Liver (tissue), 9 donors: ENCODE measurements around the gene PLD4. TPM values are rescaled to one million over a fixed set of nuclear protein-coding genes. Genes with fewer than 3 reads are reported as not detected.

Experiments
- DNase-seq: peaks from one replicate; pipeline ENCODE4 v3.0.0-alpha.2; 2017; ENCODE audit warnings: low spot score
- H3K27ac ChIP-seq, 2 donors: one replicate each; pipeline ENCODE4 v1.7.0; 2013; ENCODE audit warnings: inconsistent platforms in 2 of 2, low read length in 2 of 2, control low read depth in 1 of 2, low read depth in 1 of 2, mild to moderate bottlenecking in 1 of 2
- H3K27me3 ChIP-seq, 4 donors: one replicate each; pipeline versions ENCODE4 v1.6.1 to v1.7.0; 2013; ENCODE audit warnings: low read length in 3 of 4, inconsistent platforms in 1 of 4, mild to moderate bottlenecking in 1 of 4, moderate library complexity in 1 of 4; ENCODE audit not compliant: control insufficient read depth in 4 of 4, insufficient read depth in 4 of 4
- H3K36me3 ChIP-seq, 4 donors: one replicate each; pipeline versions ENCODE4 v1.6.1 to v1.7.0; 2013; ENCODE audit warnings: low read length in 3 of 4, mild to moderate bottlenecking in 3 of 4, low read depth in 1 of 4, moderate library complexity in 1 of 4; ENCODE audit not compliant: control insufficient read depth in 4 of 4, insufficient read depth in 3 of 4
- H3K4me1 ChIP-seq, 4 donors: one replicate each; pipeline versions ENCODE4 v1.6.1 to v1.7.0; 2013; ENCODE audit warnings: low read length in 3 of 4, mild to moderate bottlenecking in 3 of 4, moderate library complexity in 1 of 4; ENCODE audit not compliant: control insufficient read depth in 4 of 4, insufficient read depth in 4 of 4
- H3K4me3 ChIP-seq, 3 donors: one replicate each; pipeline versions ENCODE4 v1.6.1 to v1.7.0; 2013; ENCODE audit warnings: low read length in 3 of 3, control low read depth in 1 of 3, low read depth in 1 of 3, mild to moderate bottlenecking in 1 of 3
- H3K9ac ChIP-seq, 2 donors: one replicate each; pipeline ENCODE4 v1.7.0; 2013; ENCODE audit warnings: low read length in 2 of 2, mild to moderate bottlenecking in 2 of 2, moderate library complexity in 2 of 2, control low read depth in 1 of 2, low read depth in 1 of 2
- H3K9me3 ChIP-seq, 4 donors: one replicate each; pipeline versions ENCODE4 v1.6.1 to v1.7.0; 2013; ENCODE audit warnings: low read length in 3 of 4; ENCODE audit not compliant: control insufficient read depth in 4 of 4
- ATF3 ChIP-seq: IDR thresholded peaks from 2 replicates; pipeline ENCODE4 v1.6.1; 2016; ENCODE audit warnings: antibody characterized with exemption
- CTCF ChIP-seq: fragments of 150-350 bp; IDR thresholded peaks from 2 replicates; pipeline ENCODE4 v1.5.1; 2017; ENCODE audit warnings: improper control_type of control experiment, low read depth, low read length; ENCODE audit not compliant: missing input control
- EGR1 ChIP-seq, 2 donors: IDR thresholded peaks; 2 replicates each; pipeline ENCODE4 v1.6.1; 2016 to 2018; ENCODE audit warnings: antibody characterized with exemption in 2 of 2, low read depth in 2 of 2
- FOXA1 ChIP-seq: IDR thresholded peaks from 2 replicates; pipeline ENCODE4 v1.6.1; 2016; ENCODE audit warnings: antibody characterized with exemption
- FOXA2 ChIP-seq: IDR thresholded peaks from 2 replicates; pipeline ENCODE4 v1.6.1; 2016; ENCODE audit warnings: antibody characterized with exemption
- GABPA ChIP-seq, 2 donors: IDR thresholded peaks in 1 of 2; conservative IDR thresholded peaks in 1 of 2; 2 replicates each; pipeline ENCODE4 v1.6.1; 2016; ENCODE audit warnings: antibody characterized with exemption in 2 of 2, mild to moderate bottlenecking in 1 of 2, moderate library complexity in 1 of 2
- HNF4A ChIP-seq, 2 donors: conservative IDR thresholded peaks; 2 replicates each; pipeline ENCODE4 v1.6.1; 2016; ENCODE audit warnings: antibody characterized with exemption in 2 of 2, mild to moderate bottlenecking in 2 of 2
- HNF4G ChIP-seq: IDR thresholded peaks from 2 replicates; pipeline ENCODE4 v1.6.1; 2016; ENCODE audit warnings: antibody characterized with exemption
- JUND ChIP-seq, 2 donors: IDR thresholded peaks; 2 replicates each; pipeline ENCODE4 v1.6.1; 2016; ENCODE audit warnings: antibody characterized with exemption in 2 of 2
- MAX ChIP-seq: IDR thresholded peaks from 2 replicates; pipeline ENCODE4 v1.6.1; 2016; ENCODE audit warnings: antibody characterized with exemption
- NR2F2 ChIP-seq: IDR thresholded peaks from 2 replicates; pipeline ENCODE4 v1.6.1; 2016; ENCODE audit warnings: antibody characterized with exemption
- RAD21 ChIP-seq, 2 donors: IDR thresholded peaks; 2 replicates each; pipeline ENCODE4 v1.6.1; 2016; ENCODE audit warnings: antibody characterized with exemption in 2 of 2, mild to moderate bottlenecking in 2 of 2
- REST ChIP-seq: IDR thresholded peaks from 2 replicates; pipeline ENCODE4 v1.6.1; 2016; ENCODE audit warnings: antibody characterized with exemption, mild to moderate bottlenecking
- SP1 ChIP-seq: IDR thresholded peaks from 2 replicates; pipeline ENCODE4 v1.6.1; 2018; ENCODE audit warnings: antibody characterized with exemption, mild to moderate bottlenecking
- TAF1 ChIP-seq: conservative IDR thresholded peaks from 2 replicates; pipeline ENCODE4 v1.6.1; 2016; ENCODE audit warnings: antibody characterized with exemption, mild to moderate bottlenecking
- YY1 ChIP-seq: IDR thresholded peaks from 2 replicates; pipeline ENCODE4 v1.6.1; 2016; ENCODE audit warnings: antibody characterized with exemption, mild to moderate bottlenecking
- ZBTB33 ChIP-seq: IDR thresholded peaks from 2 replicates; pipeline ENCODE4 v1.6.1; 2016; ENCODE audit warnings: antibody characterized with exemption
- WGBS: extraction: QIAGEN DNeasy Blood & Tissue Kit; methylation state at CpG from one replicate; pipeline ENCODE4 v1.1.7; 2013; 5-methylcytosine and 5-hydroxymethylcytosine counted together
- polyA plus RNA-seq, 2 donors: library from polyadenylated mRNA; stranded (reverse) in 1 of 2; unstranded in 1 of 2; fragments of 200-250 nt in 1 of 2; fragments of >200 nt in 1 of 2; fragmentation: Nextera tagmentation in 1 of 2; extraction: Ambion mirVana in 1 of 2; gene quantifications; one replicate each; pipeline versions ENCODE4 v1.2.1 to v1.2.3, GENCODE V29; 2013 to 2015
- total RNA-seq, 2 donors: library from RNA; depleted of rRNA; stranded (reverse); fragments of >200 nt; gene quantifications; one replicate each; pipeline ENCODE4 v1.2.3, GENCODE V29; 2014
- donor health status: healthy.
- donor health status: healthy.
- donor health status: healthy.
- donor health status: healthy.
- donor health status: healthy.

PLD4 gene
- total and polyA plus RNA-seq, 4 donors, result under 0.01 to 14.5 (median 0.35) TPM

- no peak overlapping the region for H3K4me3 ChIP-seq
- peaks cover 0 to 6% (median 3%) of the 10 kb centered on the region in 4 donors for H3K4me1 ChIP-seq
- no peaks in the 10 kb centered on the region for H3K36me3 ChIP-seq
- no peak overlapping the region for H3K9ac ChIP-seq
- no peak for DNase-seq
- no peak for TF ChIP-seq SP1
- TF ChIP-seq HNF4G, result no peak
- no peak for TF ChIP-seq FOXA1
- TF ChIP-seq EGR1 (IDR thresholded peaks at IDR 0.05; ENCODE audit: low read depth in 2 of 2), result no peak
- no peak for TF ChIP-seq FOXA2
- no peak for TF ChIP-seq TAF1
- no peak for TF ChIP-seq GABPA (IDR thresholded peaks at IDR 0.05 in 1 of 2, conservative IDR thresholded peaks at IDR 0.05 in 1 of 2)
- TF ChIP-seq MAX, result no peak
- no peak for TF ChIP-seq ATF3
- TF ChIP-seq HNF4A (conservative IDR thresholded peaks at IDR 0.05), result no peak
- no peak for TF ChIP-seq YY1
- no peak for TF ChIP-seq NR2F2
- TF ChIP-seq ZBTB33, result no peak
- TF ChIP-seq REST, result no peak
- TF ChIP-seq CTCF, result no peak
- WGBS, result 82% methylated on average over 3 of the region's 3 CpGs
- peaks cover 0 to 3% (median 0%) of the 10 kb centered on the region in 4 donors for H3K27me3 ChIP-seq
- H3K27ac ChIP-seq, result no peak overlapping the region
- no peaks in the 10 kb centered on the region for H3K9me3 ChIP-seq
Measured at GRCh38 chr14:104935026-104935650, 10.5 kb downstream of the PLD4 start.

- H3K9ac ChIP-seq, result no peak overlapping the region
- no peaks in the 10 kb centered on the region for H3K9me3 ChIP-seq
- H3K27ac ChIP-seq, result no peak overlapping the region
- no peaks in the 10 kb centered on the region for H3K36me3 ChIP-seq
- H3K4me1 ChIP-seq, result peaks cover 0 to 6% (median 3%) of the 10 kb centered on the region in 4 donors
- no peak overlapping the region for H3K4me3 ChIP-seq
- WGBS, result 83% methylated on average over 2 of the region's 2 CpGs
- no peak for DNase-seq
- peaks cover 0 to 3% (median 0%) of the 10 kb centered on the region in 4 donors for H3K27me3 ChIP-seq
- TF ChIP-seq SP1 (no peak), RAD21 (IDR thresholded peaks at IDR 0.05) (no peak), YY1 (no peak), TAF1 (no peak), HNF4A (conservative IDR thresholded peaks at IDR 0.05) (no peak), JUND (IDR thresholded peaks at IDR 0.05) (no peak), REST (no peak), FOXA1 (no peak), HNF4G (no peak), FOXA2 (no peak), CTCF (no peak)
Measured at GRCh38 chr14:104935955-104936354, 11.3 kb downstream of the PLD4 start.
